Ammon's horn (tissue), 1 donor: Measurements from ENCODE around the gene RPTOR.

Experiments
- DNase-seq: peaks from one replicate; pipeline ENCODE4 v3.0.0-alpha.2; 2016; ENCODE audit warnings: low spot score

RPTOR gene

DNA sequence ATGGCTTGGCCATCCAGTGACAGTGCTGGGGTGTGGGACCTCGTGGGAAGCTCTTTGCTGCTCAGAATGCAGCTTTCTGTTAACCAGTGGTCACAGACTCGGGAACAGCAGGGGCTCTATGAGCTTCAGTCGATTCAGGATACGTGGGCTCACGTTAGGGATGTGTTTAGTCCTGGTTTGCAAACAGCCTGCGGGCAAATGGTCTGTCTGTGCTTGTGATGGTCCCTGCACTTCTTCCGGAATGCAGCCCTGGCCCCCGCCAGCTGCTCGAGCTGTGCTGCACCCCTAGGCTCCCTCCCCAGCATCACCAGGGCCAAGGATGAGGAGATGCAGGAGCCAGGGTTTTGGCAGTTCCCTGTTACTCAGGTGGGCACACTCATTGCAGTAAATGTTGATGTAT is 274.2 kb downstream of the RPTOR start:
- DNase-seq, result no peak

DNA sequence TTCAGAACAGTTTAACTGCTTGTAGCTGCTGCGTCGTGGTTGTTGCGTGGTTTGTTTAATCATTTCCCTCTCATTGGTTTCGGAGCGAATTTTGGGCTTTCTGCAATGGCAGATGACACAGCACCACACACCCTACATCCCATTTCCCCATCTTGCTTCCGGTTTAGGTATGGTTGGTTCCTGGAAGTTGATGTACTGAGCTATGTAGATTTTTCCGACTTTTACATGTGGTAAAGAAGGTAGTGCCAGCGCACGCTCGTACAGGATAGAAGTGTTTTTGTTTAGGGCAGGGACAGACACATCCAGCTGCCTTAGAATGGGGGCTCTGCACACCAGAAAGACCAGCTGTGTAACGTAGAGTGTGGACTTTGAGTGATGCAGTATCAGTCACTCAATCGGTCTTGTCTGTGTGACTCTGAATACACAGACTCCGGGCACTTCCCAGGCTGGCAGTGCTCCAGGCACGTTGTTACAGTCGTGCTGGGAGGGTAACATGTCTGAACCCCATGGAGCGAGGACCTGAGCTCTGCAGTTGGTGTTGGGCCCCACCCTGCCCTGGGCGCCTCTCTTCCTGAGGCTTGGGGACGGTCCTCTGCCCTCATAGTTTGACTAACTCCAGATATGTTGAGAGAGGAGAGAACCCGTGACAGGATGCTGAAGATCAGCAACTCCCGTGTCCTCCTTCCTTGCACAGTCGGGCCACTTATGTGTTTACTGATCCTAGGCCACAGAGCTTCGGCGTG is 275.0 kb downstream of the RPTOR start:
- peak; percentile 45 for DNase-seq

DNA sequence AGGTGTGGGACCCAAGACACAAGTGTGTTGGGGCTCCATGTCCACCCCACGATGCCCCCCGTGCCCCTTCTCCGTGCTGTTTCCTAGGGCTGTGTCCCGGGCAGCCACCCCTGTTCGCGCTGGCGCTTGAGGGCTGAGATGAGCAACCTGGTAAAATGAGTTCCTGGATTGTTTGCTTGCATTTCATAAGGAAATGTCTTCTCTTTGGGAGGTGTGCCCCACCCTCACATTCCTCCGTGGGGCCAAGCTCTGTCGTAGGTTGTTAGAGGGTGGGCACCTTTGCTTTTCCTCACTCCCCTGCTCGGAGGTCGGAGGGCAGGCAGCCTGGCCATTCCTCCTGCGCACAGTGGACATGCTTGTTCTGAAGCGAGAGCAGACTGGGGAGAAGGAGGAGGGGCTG is 275.7 kb downstream of the RPTOR start:
- no peak for DNase-seq

DNA sequence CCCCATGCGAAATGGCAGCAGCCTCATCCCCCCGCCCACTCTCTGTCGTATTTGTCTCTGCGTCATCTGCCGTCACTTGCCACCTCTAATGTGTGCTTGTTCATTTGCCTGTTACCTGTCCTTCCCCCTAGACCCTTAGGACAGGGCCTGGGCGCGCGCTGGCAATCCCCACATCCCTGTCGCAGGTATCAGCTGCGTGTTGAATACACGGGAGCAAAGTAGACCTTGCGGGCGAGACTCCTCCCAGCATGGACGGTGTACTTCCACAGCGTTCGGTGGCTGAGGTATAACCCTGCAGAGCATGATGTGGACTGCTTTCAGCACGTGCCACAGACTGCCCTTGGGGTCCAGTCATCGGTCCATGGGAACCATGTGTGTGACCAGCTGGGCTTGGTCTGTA is 276.9 kb downstream of the RPTOR start:
- no peak for DNase-seq

DNA sequence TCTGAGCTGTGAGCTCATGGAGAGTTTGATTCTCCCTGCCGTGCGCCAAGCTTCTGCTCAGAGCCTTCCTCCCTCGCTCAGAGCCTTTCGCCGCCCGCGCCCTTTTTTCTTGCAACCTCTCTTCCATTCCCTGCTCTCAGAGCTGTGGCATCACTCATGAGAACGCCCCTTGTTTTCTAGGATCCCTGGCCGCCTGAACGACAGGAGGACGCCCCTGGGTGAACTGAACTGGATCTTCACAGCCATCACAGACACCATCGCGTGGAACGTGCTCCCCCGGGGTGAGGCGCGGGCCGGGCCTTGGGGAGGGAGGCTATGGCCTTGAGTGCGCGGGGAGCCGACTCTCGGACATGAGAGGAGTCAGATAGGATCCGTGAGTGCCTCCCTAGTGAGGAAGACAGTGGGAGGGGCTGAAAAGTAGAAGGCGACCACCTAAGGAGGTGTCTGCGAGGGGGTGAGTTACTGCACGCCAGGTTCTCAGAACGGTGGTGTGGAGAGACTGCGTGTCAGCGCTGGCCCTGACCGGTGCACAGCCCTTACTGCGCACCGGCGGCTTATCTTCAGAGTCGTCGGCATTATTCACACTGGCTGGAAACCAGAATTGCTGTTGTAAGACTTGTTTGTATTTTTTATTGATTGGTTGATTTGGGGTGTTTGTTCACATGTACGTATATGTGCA is 277.5 kb downstream of the RPTOR start:
- DNase-seq, result no peak

DNA sequence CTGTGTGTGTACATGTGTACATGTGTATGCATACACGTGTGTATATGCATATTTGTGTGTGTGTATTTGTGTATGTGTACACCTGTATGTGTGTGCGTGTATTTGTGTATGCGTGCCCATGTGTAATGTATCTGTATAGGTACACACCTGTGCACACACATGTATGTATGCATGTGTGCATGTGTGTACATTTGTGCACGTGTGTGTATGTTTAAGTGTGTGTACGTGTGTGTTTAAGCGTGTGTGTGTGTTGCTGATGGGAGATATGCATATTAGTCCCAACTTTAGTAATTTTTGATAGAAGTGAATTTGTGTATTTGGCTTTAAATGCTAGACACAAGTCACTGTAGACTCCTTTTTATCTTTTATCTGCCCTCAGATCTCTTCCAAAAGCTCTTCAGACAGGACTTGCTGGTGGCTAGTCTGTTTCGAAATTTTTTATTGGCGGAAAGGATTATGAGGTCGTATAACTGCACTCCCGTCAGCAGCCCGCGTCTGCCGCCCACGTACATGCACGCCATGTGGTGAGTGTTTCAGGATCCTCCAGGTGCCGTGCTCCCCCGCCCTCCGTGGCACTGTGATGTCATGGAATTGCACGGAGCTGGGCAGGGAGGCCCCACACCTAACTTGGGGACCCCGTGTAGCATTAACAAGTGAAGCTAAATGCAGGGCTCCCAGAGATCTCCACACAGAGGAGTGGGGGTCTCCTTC is 278.2 kb downstream of the RPTOR start:
- no peak for DNase-seq

DNA sequence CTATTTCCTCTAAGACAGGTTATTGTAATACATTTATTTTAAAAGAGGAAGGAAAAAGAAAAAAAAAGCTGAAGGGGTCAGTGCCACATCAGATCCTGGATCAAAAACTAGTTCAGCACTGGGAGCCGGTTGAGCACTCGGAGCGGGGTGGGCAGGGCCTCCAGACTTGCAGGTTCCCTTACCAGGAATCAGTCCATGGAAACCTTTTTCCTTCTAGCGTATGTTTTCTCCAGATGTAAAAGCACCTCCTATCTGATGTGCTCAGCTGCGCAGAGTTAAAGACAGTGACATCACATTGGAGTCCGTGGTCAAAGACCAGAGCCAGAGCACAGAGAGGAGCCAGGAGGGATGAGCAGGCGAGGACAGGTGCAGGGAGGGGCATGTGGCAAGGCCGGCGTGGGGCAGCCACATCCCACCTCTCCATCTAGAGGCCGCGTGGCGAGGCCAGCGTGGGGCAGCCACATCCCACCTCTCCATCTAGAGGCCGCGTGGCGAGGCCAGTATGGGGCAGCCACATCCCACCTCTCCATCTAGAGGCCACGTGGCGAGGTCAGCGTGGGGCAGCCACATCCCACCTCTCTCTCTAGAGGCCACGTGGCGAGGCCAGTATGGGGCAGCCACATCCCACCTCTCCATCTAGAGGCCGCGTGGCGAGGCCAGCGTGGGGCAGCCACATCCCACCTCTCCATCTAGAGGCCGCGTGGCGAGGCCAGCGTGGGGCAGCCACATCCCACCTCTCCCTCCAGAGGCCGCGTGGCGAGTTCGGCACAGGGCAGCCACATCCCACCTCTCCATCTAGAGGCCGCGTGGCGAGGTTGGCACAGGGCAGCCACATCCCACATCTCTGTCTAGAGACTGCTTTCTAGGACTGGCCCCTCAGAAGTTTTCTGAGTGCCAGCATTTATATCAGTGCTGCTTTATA is 280.2 kb downstream of the RPTOR start:
- DNase-seq, result no peak

DNA sequence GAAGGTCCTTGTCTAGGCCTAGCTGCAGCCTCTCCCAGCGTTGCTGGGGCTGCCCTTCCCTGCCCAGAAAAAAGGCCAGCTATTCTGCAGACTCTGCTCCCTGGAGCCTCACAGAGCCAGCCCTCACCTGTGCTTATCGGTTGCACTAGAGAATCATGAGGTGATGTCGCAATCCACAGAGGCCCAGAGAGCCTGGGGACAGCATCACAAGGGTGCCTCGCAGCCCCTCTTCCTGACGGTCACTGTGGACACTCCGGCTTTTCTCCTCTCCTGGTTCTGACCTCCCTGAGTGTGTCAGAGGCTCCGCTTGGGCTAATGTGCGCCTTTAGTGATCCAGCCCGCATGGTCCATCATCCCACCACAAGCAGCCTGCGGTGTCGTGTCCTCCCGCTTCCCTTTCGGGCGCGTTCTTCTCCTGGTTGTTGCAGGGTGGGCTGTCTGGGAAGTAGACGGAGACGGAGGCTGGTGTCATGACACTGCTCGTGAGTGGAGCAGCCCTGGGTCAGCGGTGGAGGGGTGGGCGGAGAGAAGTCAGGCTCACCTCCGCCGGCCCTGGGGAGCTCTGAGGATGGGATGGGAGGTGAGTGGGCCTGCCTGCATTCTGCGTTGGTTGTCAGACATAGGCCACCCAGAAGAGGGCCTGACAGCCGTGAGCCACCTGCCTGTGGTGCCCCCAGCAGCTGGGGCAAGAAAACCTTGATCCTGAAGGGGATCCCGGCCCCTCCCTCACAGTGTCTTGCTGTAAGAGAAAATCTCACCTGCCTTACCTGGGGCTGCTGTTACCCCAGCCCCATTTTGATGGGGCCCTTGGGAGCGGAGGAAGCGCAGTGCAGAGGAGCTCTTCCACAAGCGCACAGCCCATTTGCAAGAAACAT is 281.1 kb downstream of the RPTOR start:
- DNase-seq, result no peak

DNA sequence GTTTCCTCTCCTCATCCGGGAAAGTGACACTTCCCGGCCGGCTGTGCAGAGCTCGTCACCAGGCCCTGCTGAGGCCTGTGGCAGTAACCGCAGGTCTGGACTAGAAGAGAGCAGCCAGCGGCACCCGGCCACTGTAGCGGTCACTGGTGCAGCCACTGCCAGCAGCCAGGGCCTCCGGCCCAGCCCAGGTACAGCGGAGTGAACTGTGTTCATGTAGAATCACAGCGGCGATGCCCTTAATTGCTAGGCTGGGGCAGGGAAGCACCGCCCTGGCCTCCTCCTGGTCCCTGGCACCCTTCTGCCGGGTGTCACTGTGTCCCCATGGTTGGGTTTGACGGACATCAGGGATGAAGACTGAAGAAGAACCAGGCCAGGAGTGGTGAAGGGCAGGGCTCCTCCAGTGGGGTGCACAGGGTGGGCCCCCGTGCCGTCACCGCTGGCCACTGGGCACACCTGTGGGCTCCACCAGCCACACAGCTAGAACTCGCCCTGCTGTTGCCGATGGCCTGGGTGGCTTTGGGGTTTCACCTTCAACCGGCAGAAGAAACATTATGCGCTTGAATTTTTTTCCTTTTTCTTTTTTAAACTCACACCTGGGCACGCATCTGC is 281.8 kb downstream of the RPTOR start:
- DNase-seq, result no peak

DNA sequence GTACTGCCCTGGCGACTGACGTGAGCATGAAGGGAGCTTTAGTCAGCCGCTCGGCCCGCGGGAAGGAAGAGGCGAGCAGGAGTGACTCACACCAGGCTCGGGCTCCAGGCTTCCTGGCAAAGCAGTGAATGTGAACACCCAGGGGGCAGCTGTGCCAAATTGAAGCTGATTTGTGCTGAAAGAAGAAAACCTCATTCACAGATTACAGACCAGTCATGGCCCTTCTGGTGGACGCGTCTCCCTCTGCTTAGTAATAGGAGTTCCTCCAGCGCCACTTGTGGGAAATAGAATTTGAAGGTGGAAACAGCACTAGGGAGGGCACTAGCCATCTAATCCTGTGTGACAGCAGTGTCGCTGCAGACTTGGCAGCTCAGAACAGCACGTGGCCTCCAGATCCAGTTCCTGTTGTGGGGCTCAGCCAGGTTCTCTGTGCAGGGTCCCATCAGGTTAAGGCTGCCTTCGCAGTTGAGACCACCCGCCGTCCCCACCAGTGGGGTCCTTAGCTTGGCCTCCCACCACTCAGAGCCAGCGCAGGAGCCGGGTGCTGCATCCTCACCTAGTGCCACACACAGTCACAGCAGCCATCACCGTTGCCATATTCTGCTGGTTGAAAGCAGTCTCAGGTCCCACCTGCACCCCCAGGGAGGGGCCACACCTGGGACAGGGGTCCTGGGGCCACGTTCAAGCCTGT is 282.5 kb downstream of the RPTOR start:
- DNase-seq, result peak; percentile 73

DNA sequence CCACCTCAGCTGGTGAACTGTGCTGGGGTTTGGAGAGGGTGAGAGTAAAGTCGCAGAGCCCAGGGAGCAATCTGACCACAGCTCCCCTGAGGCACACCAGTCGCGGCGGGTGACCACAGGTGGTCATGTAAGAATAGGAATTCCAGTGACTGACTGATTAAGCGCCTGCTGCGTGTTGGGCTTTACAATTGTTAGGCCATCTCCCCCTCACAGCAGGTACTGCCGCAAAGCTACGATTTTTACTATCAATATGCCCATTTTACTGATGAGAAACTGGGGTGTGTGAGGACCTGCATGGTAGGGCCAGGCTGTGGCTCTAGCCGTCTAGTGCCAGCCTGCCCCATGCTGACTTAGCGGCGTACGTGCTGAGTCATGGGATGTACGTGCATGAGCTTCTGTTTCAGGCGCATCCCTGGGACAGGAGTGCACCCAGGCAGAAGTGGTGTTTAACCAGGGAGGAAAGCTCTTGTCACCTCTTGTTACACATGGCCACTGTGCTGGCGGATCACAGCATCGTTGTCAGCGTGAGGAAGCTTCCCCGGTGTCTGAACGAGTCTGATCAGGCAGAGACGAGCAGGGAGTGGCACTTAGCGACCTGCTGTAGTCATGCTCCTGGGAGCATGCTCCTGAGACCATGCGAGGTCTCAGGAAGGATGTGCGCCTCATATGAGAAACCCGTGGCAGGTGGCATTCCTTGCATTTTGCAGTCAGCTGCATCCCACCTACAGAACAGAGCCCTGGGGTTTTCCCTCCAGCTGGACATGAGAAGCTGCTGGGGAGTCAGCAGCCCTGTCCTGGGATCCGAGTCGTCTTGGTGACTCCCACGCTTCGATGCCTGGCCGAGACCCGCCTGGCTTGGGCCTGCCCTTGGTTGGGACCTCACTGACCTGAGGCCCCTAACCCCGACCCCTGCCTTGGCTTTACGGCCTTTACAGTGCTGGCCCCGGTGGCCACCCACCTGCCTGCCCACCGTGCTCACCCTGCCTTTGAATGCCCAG is 283.3 kb downstream of the RPTOR start:
- DNase-seq, result no peak

DNA sequence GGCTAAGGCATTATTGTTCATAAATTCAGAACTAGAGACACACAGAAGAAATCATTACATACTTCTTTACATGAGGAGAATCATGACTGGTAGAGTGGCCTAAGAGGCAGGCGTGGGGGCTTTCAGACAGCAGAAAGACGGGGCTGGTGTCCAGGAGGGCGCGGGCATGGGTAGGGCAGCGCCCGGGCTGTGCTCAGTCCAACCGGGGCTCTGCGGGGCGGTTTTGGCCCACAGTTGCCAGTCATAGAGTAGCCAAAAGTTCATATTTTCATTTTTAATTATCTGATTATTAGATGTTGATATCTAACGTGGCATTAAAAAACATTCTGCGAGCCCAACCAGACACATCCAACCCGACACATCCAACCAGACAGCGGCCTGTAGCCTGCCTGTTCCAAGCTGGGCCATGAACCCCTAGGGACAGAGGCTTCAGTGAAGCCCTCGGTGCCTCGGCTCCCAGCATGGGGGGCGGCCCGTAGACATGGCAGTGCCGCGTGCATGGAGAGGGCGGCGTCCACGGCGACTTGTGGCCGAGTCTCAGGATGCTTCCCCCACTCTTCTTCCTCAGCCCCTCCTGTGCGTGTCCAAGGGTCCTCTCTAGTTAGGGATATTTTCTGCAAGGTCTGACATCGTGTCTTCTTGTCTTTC is 284.7 kb downstream of the RPTOR start:
- DNase-seq, result no peak

DNA sequence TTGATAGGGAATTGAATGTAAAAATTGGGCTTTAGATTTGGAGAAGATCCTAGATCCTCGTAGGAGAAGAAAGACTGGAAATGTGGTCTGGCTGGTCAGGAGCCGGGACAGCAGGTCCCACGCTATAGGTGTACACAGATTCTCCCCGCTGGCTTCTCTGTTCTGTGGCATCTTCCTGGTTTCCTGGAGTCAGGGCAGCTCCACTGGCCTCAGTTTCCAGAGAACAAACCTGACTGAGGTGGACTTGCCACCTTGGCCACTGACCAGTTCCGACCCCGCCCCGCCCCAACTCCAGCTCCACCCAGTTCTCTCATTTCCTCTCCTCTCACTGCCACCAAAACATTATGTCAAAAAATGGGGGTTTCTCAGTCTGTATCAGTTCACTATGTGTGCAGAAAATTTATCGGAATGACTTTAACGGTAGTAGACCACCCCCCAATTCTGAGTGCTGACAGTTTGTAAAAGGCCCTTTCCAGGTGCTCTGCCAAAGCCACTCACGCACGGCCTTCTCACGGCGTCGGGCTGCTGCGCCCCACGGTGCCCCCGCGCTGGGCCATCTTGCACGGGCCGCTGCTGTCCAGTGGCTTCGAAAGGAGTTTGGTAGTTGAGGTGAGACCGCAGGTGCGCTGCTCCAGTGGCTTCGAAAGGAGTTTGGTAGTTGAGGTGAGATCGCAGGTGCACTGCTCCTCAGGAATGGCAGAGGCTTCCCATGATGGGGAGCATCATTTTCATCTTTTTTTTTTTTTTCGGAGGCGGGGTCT is 285.6 kb downstream of the RPTOR start:
- DNase-seq, result no peak

DNA sequence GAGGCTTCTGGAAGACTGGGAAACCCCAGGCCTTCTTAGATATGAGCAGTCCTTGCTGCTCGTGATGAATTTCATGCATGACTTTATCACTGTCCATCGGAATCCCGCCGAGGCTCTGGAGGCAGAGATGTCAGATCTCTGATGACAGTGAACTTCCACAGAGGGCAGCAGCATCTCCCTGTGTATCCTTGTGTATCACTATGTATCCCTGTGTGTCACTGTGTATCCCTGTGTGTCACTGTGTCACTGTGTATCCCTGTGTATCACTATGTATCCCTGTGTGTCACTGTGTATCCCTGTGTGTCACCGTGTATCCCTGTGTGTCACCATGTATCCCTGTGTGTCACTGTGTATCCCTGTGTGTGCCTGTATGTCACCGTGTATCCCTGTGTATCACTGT is 286.9 kb downstream of the RPTOR start:
- no peak for DNase-seq

DNA sequence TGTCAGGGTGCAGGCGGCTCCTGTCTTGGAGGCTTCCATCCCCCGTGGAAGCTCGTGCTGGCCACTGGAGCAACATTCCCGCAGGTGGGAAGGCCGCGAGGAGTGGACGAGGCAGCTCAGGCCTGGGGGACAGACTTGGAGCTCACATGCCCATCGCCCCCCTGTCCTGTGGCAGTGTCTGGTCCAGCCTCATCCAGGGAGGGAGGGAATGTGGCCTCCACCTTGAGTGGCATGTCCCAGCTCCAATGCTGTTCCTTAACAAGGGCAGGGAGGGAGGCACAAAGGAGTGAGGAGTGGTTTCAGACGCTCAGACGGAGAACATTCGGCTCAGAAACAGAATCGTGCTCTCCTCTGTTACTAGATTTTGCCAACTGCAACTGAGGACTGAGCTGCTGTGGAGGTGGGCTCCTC is 287.6 kb downstream of the RPTOR start:
- peak; percentile 74 for DNase-seq

DNA sequence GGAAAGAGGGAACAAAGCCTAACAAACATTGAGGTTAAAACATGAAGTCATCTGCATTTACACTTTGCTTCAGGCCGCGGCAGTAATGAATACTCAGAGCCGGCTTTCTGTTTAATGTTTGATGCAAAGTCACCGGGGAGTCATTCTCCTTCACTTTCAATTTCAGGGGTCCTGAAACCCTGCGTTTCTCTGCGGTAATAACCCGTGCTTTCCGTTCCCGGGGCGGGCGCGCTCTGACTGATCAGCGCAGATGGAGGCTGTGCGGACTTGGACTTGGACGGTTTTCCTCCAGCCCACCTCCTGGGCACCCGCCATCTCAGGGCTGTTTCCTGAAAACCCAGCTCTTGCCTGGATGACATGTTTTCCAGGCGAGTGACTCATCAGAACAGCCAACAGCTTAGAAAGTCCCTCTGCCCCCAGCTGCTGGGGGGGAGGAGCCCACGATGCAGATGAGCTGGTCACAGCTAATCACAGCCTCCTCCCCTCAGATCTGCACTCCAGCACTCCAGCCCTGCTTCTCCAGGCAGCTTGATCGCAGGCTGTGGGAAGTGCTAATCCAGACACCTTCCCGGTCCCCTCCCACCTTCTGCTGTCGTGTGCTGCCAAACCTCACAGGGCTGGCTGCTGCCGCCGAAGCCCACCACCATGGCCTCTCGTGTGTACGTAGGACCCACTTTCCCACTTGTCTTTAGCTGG is 288.4 kb downstream of the RPTOR start:
- peak; percentile 94 for DNase-seq
